Stimulated activated CD4-positive, alpha-beta T cell treated with anti-CD3 and anti-CD28 coated beads, Interleukin-1b, Interleukin-23, amount 100 ng/mL, for 24 hours (primary cell): ENCODE measurements around the gene APOM.

Source experiments
- DNase-seq, 4 experiments: peaks; one replicate each; pipeline ENCODE4 v3.0.0-alpha.2; 2020; ENCODE audit warnings: low read depth in 4 of 4, low spot score in 1 of 4

APOM gene

GRCh38 chr6:31677955-31678354 is 22.3 kb downstream of the APOM start:
- DNase-seq, result no peak

GRCh38 chr6:31680226-31681134 is 24.8 kb downstream of the APOM start, which contains the start of gene LY6G5C:
Gene LY6G5C (minus strand): TSS chr6:31681067. CDS start chr6:31680373, 694 bp downstream.
- peak in 2 of 4 experiments; percentile 43 for DNase-seq

GRCh38 chr6:31681135-31681671 is 25.5 kb downstream of the APOM start:
- no peak for DNase-seq

- no peak for DNase-seq
Observed at GRCh38 chr6:31683591-31683990, 27.9 kb downstream of the APOM start.

DNA sequence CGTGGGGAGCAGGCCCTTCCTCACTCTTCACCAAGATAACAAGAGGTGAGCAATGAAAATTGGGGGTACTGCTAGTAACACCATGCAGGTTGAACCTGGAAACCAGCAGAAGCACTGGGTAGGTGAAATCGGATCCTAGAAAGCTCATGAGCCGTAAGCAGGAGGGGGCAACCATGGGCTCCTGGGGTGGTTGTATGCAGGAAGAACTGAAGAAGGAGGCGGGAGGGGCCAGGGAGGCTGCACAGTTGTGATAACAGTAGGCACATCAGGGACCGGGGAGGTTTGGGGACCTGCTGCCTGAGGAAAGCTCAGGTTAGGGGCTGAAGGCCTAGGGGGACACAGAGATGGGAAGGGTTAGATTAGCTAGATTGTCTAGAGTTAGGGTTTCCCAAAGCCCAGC is 30.8 kb downstream of the APOM start:
- no peak for DNase-seq

- no peak for DNase-seq
Observed at GRCh38 chr6:31687321-31687720, 31.6 kb downstream of the APOM start.

DNA sequence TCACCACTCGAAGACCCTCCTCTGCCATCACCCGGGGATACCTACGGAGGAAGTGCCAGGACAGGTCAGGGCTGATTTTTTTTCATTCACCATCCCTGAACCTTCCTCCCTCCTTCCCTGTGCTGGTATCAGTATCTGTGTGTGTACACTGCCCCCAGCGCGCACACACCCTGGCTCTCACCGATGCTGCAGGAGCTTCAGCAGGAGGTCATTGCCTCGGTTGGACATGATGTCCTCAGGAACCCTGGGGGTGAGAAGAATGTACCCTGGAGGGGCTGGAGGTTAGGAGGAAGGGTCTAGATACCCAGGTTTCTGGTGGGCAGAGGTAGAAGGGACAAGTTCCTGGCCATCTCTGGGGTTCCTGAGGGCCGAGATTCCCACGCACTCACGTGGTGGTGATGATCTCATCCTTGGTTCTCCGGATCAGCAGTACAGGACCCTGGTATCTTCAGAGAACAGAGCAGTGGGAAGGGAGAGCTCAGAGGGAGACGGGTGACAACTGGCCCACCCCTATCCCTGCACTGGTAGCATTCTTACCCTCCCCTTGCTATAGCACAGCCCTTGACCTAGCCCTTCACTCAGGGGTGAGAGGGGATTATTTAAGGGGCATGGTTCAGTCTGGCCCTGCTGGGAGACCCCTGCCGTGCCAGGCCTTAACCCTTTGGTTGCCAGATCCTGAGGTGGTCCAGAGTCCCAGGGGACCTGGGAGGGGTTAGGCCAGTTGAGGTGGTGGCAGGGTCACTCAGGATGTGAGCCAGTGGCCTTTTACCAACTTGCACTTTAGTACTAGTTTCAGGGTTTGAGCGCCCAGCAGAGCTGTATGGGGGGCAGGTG is 32.4 kb downstream of the APOM start:
- DNase-seq, result no peak

DNA sequence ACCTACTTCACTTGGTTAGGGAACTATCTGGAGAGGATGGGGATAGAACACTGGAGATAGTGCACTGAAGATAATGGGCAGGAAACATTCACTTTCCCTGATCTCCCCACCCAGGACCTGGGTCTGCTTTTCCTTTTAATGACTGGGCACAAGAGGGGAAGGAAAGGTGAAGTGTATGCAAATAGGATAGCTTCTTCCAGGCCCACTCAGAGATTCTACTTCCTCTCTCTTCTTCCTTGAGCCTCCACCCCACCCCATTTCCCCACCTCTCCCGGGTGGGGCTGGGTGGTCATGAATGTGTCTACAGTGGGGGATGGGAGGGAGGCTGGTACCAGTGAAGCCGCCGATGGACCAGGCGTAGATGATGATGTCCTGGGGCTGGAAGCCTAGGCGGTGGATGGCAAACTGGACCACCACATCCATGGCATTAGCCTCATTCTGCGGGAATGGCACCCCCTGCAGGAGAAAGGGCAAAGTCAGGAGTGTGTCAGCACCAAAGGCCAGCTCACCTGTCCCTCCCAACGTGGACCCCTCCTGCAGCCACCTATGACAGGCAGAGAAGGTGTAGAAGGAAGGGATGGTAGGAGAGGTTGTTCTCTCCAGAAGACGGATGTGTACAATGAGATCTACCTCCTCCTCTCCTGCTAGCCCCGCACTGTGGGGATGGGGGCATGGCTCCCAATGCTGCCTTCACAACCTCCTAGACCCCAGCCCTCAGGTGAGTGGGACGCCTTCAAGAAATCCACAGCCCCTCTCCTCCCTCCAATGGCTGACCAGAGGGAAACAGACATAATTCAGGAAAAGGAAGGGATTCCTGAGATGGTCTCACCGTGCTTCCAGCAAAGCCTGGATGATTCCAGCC is 33.8 kb downstream of the APOM start:
- no peak for DNase-seq

GRCh38 chr6:31690231-31691077 is 34.8 kb downstream of the APOM start:
- no peak for DNase-seq

GRCh38 chr6:31691078-31691463 is 35.4 kb downstream of the APOM start:
- no peak for DNase-seq

DNA sequence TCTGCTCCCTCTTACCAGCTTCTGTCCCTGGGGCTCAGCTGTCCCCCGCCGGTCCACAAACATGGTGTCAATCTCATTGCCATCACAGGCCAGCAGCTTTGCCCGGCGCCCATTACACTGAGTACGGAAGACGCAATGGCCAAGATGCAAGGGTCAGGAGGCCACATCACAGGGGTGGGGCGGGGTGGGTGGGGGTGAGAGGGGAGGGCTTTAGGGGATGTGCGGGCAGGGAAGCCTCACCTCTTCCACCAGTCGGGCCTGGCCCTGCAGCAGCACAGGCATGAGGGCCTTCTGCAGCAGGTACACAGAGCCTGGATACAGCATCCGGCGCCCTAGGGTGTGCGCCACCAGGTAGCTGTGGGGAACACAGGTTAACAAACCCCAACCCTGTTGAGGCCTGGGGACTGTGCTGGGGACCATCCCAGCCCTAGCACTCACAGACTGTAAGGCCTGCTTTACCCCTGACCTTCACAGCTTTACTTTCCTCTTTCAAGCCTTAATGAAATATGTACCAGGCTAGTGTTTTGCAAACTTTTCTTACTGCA is 35.9 kb downstream of the APOM start:
- DNase-seq, result no peak

DNA sequence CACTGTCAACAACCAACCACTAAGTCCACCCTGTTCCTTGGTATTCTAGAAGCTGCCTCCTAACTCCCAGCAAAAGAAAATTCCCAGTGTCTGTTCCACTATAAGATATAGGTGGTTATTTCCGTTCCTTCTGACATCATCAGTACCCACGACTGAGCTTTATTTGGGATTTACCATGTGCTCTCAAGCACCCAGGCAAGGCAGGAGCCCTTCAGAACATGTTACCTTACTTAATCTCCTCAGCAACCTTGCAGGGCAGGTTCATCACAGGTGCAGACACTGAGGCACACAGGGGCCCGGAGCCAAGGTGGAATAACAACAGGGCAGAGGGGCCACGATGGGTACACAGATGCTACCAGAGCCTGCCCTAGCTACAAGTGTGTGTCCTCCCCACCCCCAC is 36.7 kb downstream of the APOM start:
- DNase-seq, result no peak

GRCh38 chr6:31692886-31693285 is 37.2 kb downstream of the APOM start:
- no peak for DNase-seq

- DNase-seq, result no peak
Observed at GRCh38 chr6:31693535-31693934, 37.8 kb downstream of the APOM start.

DNA sequence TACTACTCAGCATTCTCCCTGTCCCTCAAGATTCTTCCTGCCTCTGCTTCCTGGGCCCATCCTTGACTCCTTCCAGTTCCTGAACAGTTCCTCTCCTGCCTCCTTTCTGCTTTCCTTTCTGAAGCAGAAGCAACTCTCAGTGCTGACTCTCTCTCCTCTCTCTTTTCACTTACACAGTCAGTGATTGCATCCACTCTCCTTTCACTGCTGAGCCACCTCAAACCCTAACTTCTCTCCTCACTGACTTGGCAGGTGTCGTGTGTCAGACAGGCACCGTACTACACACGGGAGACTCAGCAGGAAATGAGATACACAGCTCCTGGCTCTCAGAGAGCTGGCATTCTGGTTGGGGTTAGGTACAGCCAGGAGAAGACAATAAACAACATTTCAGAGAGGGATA is 41.9 kb downstream of the APOM start:
- DNase-seq, result no peak

DNA sequence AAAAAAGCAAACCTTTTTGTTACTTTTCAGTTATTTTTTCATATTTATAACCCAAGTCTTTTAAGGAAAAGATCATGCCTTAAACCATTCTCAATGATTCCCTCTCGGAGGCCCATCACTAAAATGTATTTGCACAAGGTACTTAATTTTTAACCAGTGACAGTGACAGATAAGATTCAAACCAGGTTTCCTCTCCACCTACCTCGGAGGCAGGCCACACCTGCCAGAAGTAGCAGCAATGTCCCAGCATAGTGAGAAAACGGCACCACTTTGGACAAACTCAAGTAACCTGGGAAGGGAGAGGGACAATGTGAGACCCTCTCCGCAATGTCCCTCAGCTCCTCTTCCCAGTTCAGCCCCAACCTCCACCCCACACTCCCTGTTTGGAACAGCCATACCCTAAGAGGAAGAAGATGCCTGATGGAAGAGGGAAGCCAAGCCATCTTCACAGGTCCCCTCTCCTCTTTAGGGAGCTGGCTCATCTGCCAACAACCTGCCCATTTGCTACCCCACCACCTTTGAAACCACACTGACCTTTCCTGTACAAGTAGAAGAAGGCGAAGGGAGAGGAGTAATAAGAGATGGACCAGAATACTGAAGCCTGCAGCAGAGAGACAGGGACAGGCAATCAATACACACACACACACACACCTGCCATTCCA is 45.2 kb downstream of the APOM start:
- DNase-seq, result no peak

DNA sequence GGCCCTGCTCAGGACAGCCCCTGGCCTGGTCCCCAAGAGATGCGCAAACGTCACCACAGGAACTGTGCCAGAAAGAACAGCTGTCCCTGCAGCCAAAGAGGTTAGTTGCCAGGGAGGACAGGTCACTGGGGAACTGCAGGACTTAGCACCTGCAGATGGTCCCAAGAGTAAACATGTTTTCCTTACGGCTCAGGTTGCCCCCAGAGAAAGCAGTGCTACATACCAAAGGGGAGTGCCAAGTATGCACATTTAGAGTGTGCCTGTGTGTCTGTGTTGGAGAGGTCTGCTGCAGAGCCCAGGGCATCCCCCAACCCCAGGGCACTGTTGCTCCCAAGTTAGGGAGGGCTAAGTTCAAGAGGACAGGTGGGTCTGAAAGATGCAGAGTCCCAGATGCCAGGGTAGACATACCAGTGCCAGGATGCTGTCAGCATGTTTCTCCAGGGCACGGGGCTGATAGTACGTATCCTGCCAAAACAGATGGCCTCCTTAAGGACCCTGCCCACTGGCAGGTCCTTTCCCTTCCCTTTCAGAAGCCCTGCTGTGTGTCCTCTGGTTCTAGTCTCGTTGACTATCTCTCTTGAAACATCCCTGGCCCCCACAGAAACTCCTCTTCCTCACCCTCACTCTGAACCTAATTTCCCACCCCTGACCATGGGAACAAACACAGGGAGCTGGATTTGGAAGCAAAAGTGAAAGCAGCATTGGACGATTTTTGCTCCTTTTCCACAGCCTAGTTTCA is 46.1 kb downstream of the APOM start:
- DNase-seq, result no peak

- DNase-seq, result peak in 1 of 4 experiments; percentile 24
Observed at GRCh38 chr6:31702405-31702818, 46.7 kb downstream of the APOM start.
